Uterine smooth muscle cell (primary cell): Measurements from ENCODE around the gene CYP3A5. TPM values are rescaled to one million over a fixed set of nuclear protein-coding genes. Genes with fewer than 3 reads are reported as not detected.

ENCODE experiments used
- total RNA-seq: library from RNA; depleted of rRNA; stranded (reverse); fragments of >200 nt; gene quantifications from 2 replicates; pipeline ENCODE4 v1.2.3, GENCODE V29; 2014

CYP3A5 gene
- 3.5 and 4.8 TPM in 2 replicates for total RNA-seq

DNA sequence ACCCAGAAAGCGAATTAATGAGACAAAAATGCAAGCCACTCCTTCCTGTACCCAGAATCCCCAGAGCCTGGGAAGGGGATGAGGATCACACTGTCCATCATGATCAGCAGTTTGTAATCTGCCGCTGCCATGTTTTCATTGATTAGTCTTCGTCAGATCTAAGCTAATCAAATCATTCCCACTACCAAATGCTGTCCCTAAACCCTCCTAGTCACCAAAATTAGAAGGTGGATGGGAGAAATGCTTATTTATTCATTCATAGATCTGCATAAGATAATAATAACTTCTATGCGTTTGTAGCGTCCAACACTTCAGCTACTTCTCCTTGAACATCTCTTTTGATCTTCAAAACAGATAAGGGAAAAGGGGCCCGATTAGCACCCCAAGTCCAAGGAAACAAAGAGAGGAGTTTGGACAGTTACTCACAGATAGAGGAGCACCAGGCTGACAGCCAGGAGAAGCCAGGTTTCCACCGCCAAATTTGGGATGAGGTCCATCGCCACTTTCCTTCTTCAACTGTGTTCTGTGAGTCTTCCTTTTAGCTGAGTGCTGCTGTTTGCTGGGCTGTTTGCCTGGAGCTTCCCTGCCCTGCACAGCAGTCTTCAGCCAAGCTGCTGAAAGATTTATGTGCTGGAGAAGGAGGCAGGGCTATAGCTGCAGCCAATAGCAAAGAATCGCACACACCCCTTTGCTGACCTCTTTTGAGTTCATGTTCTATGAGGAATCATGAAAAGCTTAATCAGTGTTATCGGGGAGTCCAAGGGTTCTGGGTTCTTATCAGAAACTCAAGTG is at the start of gene CYP3A5:
CYP3A5 (minus strand) TSS at position 597 of the 792 bp plus-strand sequence; CDS start at position 497, 100 bp downstream.

DNA sequence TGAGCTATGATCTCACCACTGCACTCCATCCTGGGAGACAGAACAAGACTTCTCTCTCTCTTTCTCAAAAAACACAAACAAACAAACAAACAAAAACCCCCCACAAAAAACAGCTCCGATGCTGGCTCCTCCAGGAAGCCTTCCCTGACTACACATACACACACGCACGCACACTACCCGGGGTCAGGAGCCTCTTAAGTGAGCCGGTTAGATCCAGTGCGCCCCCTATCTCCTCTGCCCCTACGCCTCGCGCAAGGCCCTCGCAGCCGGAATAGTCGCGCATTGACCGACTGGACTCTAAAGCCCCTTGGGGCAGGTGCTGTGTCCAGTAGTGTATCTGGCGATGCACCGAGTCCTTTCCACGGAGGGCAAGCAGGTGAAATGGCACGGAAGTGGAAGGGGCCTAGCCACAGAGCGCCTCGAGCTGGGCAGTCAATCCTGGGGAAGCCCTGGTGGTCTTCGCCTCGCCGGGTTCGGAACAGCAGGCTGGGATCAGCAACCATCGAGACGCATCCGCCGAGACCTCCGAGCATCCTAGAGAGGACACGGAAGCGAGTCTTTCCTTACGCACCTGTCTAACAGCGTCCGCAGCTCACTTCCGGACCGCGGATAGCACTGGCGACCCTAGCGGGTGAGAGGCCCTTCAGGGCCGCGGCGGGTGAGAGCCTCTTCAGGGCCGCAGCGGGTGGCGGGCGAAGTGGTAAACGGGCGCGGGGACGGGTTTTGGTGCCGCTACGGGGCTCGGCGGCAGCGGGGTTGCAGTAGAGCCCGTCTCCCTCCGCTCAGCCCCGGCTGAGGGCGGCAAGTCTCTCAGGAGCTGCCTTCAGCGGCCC is 63.2 kb downstream of the CYP3A5 start, which contains the start of gene ZSCAN25:
ZSCAN25 (plus strand) TSS at position 588 of the 833 bp plus-strand sequence. CDS start 2,661 bp downstream, outside the sequence.

Other genes with a start within 250 kb of the CYP3A5 start
- 8.6 and 9.8 TPM in 2 replicates for gene PTCD1, start 241.2 kb downstream of the CYP3A5 start, total RNA-seq
- gene CPSF4, start 241.1 kb downstream of the CYP3A5 start, total RNA-seq, result 45.3 and 46.0 TPM in 2 replicates
- gene ATP5MF, start 213.8 kb downstream of the CYP3A5 start, total RNA-seq, result 164 and 387 TPM in 2 replicates
- gene ZNF789, start 207.1 kb downstream of the CYP3A5 start, total RNA-seq, result 7.3 and 9.1 TPM in 2 replicates
- 21.5 and 26.0 TPM in 2 replicates for gene ZNF394, start 179.7 kb downstream of the CYP3A5 start, total RNA-seq
- gene ZKSCAN5, start 175.3 kb downstream of the CYP3A5 start, total RNA-seq, result 13.6 and 13.7 TPM in 2 replicates
- 6.9 and 7.9 TPM in 2 replicates for gene FAM200A, start 127.9 kb downstream of the CYP3A5 start, total RNA-seq
- gene ZNF655, start 121.4 kb downstream of the CYP3A5 start, total RNA-seq, result 74.0 and 82.1 TPM in 2 replicates
- 0.55 and 1.2 TPM in 2 replicates for gene TMEM225B, start 81.7 kb downstream of the CYP3A5 start, total RNA-seq
- 11.5 and 12.5 TPM in 2 replicates for gene ZSCAN25, start 63.0 kb downstream of the CYP3A5 start, total RNA-seq
- 0.55 and 1.2 TPM in 2 replicates for gene CYP3A7, start 55.2 kb upstream of the CYP3A5 start, total RNA-seq
- gene CYP3A4, start 104.2 kb upstream of the CYP3A5 start, total RNA-seq, result not detected in 2 replicates
- gene CYP3A43, start 148.0 kb upstream of the CYP3A5 start, total RNA-seq, result not detected in 2 replicates
- gene OR2AE1, start 197.0 kb upstream of the CYP3A5 start, total RNA-seq, result 0.11 and 0.12 TPM in 2 replicates
- gene TRIM4, start 239.5 kb upstream of the CYP3A5 start, total RNA-seq, result 21.7 and 30.6 TPM in 2 replicates
- gene GJC3, start 249.6 kb upstream of the CYP3A5 start, total RNA-seq, result not detected in 2 replicates